H4 (cell line): ENCODE measurements around the gene ZNF687. TPM values are rescaled to one million over a fixed set of nuclear protein-coding genes. Genes with fewer than 3 reads are reported as not detected.

Source experiments
- DNase-seq: peaks from one replicate; pipeline ENCODE4 v3.0.0-alpha.2; 2015; ENCODE audit warnings: low spot score
- total RNA-seq: library from RNA; depleted of rRNA; stranded (reverse); fragments of >200 nt; shearing (Covaris generic); gene quantifications from 2 replicates; pipeline ENCODE4 v1.2.3, GENCODE V29; 2014; rRNA removed

Gene ZNF687
- total RNA-seq, 1 experiment from 2014 or later, result 8.7 TPM

DNA sequence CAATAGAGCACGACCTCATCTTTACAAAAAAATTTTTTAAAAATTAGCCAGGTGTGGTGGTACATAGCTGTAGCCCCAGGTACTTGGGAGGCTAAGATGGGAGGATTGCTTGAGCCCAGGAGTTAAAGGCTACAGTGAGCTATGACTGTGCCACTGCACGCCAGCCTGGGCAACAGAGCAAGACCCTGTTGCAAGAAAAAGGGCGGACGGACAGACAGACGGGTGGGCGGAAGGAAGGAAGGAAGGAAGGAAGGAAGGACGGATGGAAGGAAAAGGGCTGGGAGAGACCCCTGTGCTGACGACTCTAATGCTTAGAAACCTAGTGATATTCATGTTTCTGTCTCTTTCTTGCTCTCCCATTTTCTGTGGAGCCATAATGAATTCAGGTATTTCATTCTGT, 30.7 kb downstream of the ZNF687 start:
- DNase-seq, result no peak

DNA sequence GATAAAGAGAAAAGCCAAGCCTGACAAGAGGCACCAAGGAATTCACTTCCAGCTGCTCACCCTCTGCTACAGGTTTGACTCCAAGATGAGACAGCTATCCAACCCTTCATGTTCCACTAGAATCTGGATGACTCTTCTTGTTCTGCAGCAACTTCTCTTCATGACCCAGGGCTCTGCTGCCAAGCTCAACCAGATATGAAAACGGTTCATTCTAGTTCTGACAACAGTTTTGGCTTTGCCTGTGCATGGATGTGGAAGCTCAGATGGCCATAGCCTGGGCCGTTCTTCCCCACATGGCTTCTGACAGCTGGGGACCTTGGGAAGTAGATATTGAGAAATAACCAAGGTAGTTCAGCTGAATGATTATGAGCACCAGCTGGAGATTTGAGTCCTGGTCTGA, 31.4 kb downstream of the ZNF687 start:
- no peak for DNase-seq

- DNase-seq, result no peak
These were observed 32.2 kb downstream of the ZNF687 start for GRCh38 chr1:151314137-151314875.

- no peak for DNase-seq
These were observed 33.6 kb downstream of the ZNF687 start for GRCh38 chr1:151315565-151316235.

DNA sequence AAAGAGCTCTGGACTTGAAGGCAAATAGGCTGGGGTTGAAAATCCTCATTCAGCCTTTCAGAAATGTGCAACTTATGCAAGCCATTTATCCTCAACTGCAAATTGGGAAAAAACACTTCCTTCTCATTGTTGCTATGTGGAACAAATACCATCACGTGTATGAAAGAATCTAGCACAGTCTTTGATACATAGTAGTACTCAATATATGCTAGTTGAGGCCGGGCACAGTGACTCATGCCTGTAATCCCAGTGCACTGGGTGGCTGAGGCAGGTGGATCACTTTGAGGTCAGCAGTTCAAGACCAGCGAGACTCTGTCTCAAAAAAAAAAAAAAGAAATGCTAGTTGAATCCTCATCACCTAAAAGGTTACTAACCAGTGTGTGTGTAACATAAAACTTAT, 36.9 kb downstream of the ZNF687 start:
- no peak for DNase-seq

DNA sequence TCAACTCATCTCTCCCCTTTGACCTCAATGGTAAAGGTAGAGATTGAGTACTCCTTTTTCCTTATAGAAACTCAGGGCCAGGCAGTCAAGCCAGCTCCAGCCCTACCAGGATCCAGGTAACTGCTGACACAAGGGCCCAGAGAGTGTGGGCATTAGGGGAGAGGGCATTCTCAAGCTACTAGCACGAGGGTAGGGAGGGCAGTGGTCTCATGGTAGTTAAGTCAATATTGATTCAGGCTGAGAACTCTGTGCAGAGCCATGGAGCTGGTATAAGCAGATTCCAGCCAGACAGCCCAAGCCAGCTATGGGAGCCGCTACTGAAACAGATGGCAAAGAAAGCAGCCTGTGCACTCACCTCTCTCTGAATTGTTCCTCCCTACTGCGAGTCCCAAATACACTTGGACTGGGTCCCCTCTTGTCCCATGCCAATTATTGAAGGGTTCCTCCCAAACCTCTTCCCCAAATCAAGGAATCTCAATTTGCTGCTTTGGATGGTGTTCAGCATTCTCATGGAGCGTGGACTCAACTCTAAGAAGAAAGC, 42.4 kb downstream of the ZNF687 start:
- no peak for DNase-seq

GRCh38 chr1:151325231-151325630, 43.1 kb downstream of the ZNF687 start:
- DNase-seq, result no peak

DNA sequence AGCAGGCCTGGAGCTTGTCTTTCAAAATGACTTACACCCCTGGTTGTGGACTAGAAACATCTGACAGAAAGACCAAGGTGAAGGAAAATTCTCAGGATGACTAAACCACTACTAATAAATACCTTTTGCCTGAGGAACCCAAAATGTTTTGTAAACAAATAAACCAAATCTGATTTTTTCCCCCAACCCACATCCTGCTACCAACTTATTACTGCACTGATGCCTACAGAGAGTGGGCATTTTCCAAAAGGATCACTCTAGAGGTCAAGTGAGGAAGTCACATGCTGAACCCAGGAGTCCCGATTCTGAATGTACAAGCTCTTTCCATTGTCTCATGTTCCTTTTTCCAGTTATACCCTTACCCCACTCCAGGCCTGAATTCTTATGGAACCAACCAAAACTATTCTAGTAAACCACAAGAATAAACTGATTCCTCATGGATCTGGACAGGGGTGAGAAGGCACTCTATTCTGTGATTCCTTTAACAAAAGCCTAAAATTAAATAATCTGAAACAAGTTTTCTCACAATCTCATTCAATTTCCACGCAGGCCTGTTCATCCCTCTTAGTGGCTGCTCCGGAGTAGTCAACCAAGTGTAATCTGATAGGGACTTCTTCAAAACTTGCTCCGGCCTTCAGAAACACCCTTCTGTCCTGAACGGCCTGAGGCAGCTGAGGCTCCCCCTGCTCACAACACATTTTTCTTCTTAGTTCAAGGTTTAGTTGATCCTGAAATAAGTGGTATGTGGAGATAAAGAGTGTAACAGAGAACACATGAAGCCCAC, 43.7 kb downstream of the ZNF687 start:
- DNase-seq, result no peak

DNA sequence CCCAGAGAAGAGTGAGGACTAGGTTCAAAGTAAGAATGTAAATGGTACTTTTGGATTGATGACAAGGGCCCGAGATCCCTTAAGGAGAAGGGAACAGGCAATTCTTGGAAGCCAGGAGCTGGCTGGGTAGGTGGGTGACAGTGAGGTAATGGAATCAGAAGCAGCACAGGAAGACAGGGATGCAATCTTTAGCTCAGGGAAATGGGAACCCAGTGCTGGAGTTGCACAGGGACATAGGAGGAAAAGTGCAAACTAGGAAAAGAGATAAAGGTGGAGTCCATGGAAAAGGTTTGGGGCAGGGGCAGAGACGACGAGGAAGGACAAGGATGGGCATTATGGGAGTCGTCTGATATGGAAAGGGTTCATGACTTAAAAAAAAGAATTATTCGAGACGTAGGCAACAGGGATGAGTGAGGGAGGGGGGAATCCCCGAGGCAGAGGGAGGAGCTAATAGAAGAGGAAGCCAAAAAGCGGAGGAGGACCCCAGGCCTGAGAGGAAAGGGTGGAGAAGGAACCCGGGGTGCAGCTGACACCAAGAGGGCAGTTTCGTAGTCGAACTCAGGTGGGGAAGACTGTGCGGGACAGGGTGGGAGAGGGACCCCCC, 44.6 kb downstream of the ZNF687 start:
- no peak for DNase-seq

DNA sequence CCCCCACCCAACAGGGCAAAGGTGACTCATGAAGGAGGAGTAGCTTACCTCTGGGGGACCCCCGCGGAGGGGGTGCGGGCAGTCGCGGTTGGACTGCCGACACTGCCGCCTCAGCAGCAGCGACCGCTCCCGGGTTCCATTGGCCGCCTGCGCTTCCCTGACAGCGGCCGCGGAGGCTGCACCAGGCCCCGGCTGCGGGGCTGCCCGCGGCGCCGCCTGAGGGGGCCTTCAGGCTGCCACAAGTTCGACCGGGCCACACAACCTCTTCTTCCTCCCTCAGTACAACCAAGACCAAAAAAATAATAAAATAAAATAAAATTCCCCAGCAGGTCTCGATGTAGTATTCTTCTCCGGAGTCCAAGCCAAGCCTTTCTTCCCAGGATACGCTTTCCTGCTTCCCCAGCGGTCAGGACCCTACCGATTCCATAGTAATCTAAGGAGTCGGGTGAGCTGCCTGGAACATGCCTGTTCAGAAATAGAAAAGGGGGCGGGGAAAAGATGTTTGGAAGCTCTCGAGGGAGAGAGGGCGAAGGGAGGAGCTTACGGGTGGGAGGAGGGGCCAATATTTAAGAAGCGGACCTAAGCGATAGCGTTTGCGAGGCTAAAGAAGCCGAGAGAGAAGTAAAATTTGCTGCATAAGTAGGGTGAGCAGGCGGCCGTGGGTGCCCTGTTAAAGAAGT, 45.3 kb downstream of the ZNF687 start, which contains the start of gene PI4KB:
Gene PI4KB, minus strand, starts transcription at position 194 of the 680 bp plus-strand sequence. CDS start 10,935 bp downstream, outside the sequence.
- DNase-seq, result peak; percentile 96

GRCh38 chr1:151327903-151328674, 46.0 kb downstream of the ZNF687 start:
- DNase-seq, result no peak

- no peak for DNase-seq
These were observed 52.7 kb downstream of the ZNF687 start for GRCh38 chr1:151334822-151335221.

DNA sequence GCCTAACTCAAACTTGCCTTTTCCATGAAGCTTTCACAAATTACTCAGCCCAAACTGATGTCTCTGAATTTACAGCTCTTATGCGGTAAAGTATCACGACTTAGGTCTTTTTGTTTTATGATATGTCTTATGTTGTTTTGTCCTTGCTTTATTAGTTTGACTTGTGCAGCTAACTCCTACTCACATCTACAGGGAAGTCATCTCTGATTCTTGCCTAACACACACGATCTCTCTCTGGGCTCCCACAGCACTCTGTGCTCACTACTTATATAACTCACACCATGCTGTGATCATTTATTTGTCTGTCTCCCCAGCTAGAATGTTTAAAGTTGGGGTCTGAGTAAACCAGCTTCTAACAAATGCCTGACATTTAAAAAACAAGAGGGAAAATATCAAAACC, 54.5 kb downstream of the ZNF687 start:
- DNase-seq, result no peak

DNA sequence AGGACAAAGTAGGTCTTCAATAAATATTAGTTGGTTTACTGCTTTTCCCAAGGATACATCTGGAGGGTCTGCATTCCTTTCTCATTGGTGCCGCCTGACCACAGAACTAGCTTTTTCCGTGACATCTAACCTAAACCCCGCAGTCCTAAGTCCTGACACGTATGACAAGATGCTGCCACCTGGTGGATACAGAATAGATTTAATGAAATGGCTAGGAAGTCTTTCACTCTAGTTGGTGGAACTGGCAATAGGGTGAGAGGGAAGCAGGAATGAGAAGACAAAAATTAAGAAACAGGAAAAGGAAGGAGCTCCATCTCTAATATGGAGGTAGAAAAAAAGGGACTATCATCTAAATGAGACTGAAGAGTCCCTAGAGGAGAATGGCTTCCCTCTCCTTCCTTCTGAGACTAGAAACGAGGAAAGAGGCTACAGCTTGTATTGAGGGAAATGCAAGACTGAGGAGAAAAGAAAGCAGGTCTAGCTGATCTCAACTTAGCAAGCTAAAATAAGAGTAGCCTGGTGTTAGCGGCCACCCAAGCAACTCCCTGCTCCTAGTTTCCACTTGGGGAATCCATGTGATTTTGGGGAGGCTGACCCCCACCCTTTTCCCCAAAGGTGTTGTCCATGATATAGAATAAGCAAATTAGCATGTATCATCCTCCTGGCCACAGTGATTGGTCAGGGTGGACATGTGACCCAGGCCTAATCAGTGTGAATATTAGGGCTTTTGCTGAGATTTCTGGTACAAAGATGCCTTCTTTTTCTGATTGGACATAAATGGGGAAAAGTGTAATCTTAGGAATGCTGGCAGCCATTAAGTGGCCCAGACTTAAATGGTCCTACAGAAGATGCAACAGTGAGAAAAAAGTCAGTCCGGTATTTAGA, 59.0 kb downstream of the ZNF687 start:
- peak; percentile 81 for DNase-seq

Other genes starting within 250 kb of the ZNF687 start
- 0.10 TPM in 1 of 2 replicates, not detected in the other for gene BNIPL, start 245.7 kb upstream of the ZNF687 start, total RNA-seq
- 0.86 and 2.7 TPM in 2 replicates for gene C1orf56, start 234.5 kb upstream of the ZNF687 start, total RNA-seq
- 46.8 and 49.5 TPM in 2 replicates for gene CDC42SE1, start 222.7 kb upstream of the ZNF687 start, total RNA-seq
- gene MLLT11, start 221.9 kb upstream of the ZNF687 start, total RNA-seq, result 49.2 and 65.3 TPM in 2 replicates
- gene GABPB2, start 211.5 kb upstream of the ZNF687 start, total RNA-seq, result 2.6 and 8.3 TPM in 2 replicates
- 1.1 and 2.7 TPM in 2 replicates for gene SEMA6C, start 135.7 kb upstream of the ZNF687 start, total RNA-seq
- gene TNFAIP8L2, start 125.7 kb upstream of the ZNF687 start, total RNA-seq, result not detected in 2 replicates
- 5.4 and 7.2 TPM in 2 replicates for gene LYSMD1, start 116.4 kb upstream of the ZNF687 start, total RNA-seq
- gene SCNM1, start 116.2 kb upstream of the ZNF687 start, total RNA-seq, result 31.5 and 39.7 TPM in 2 replicates
- 0.35 TPM in 1 of 2 replicates, not detected in the other for gene TMOD4, start 106.3 kb upstream of the ZNF687 start, total RNA-seq
- gene VPS72, start 92.1 kb upstream of the ZNF687 start, total RNA-seq, result 65.2 and 65.8 TPM in 2 replicates
- gene PIP5K1A, start 83.7 kb upstream of the ZNF687 start, total RNA-seq, result 28.2 and 34.0 TPM in 2 replicates
- gene PSMD4, start 27.6 kb upstream of the ZNF687 start, total RNA-seq, result 319 TPM in 2 replicates
- 19.7 and 21.2 TPM in 2 replicates for gene PI4KB, start 45.1 kb downstream of the ZNF687 start, total RNA-seq
- gene RFX5, start 65.0 kb downstream of the ZNF687 start, total RNA-seq, result 49.6 and 49.7 TPM in 2 replicates
- gene SELENBP1, start 90.4 kb downstream of the ZNF687 start, total RNA-seq, result 3.3 and 5.8 TPM in 2 replicates
- 726 and 740 TPM in 2 replicates for gene PSMB4, start 117.3 kb downstream of the ZNF687 start, total RNA-seq
- 10.2 and 16.6 TPM in 2 replicates for gene POGZ, start 177.2 kb downstream of the ZNF687 start, total RNA-seq
- 0.31 and 1.8 TPM in 2 replicates for gene CGN, start 229.1 kb downstream of the ZNF687 start, total RNA-seq